ENCODE measurements around the gene FUT3.
"Not testable (repeated sequence)": the region's sequence is repeated elsewhere in the genome, so short reads cannot be mapped to it uniquely, and the experiment has no call there.

FUT3 gene

DNA sequence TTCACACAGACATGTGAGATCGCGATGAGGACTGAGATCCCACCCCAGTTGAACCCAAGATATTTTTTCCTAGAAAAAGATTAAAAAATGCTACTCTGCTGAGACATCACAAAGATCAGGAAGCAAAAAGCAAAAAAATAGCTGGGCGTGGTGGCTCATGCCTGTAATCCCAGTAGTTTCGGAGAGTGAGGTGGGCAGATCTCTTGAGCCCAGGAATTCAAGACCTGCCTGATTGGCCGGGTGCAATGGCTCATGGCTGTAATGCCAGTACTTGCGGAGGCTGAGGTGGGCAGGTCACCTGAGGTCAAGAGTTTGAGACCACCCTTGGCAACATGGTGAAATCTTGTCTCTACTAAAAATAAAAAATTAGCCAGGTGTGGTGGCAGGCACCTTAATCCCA, 1.1 kb downstream of the FUT3 start:
- in situ Hi-C loops (cut with HindIII; ENCODE audit: low sequenced_read_pairs): no loop called here

GRCh38 chr19:5848621-5849020, 2.6 kb downstream of the FUT3 start:
- in situ Hi-C loops (cut with HindIII; ENCODE audit: low sequenced_read_pairs): not testable (repeated sequence)

DNA sequence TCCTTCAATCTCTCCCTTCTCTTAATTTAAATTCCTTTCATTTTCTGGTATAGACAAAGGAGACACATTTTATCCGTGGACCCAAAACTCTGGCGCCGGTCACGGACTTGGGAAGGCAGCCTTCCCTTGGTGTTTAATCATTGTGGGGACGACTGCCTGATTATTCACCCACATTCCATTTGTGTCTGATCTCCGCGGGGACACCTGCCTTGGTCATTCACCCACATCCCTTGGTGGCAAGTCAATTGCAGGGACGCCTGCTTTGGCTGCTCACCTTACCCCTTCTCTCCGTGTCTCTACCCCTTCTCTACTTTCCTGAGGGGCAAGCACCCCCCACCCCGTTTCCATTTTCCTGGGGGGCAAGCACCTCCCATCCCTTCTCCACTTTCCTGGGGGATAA, 3.4 kb downstream of the FUT3 start:
- in situ Hi-C loops (cut with HindIII; ENCODE audit: low sequenced_read_pairs): not testable (repeated sequence)

DNA sequence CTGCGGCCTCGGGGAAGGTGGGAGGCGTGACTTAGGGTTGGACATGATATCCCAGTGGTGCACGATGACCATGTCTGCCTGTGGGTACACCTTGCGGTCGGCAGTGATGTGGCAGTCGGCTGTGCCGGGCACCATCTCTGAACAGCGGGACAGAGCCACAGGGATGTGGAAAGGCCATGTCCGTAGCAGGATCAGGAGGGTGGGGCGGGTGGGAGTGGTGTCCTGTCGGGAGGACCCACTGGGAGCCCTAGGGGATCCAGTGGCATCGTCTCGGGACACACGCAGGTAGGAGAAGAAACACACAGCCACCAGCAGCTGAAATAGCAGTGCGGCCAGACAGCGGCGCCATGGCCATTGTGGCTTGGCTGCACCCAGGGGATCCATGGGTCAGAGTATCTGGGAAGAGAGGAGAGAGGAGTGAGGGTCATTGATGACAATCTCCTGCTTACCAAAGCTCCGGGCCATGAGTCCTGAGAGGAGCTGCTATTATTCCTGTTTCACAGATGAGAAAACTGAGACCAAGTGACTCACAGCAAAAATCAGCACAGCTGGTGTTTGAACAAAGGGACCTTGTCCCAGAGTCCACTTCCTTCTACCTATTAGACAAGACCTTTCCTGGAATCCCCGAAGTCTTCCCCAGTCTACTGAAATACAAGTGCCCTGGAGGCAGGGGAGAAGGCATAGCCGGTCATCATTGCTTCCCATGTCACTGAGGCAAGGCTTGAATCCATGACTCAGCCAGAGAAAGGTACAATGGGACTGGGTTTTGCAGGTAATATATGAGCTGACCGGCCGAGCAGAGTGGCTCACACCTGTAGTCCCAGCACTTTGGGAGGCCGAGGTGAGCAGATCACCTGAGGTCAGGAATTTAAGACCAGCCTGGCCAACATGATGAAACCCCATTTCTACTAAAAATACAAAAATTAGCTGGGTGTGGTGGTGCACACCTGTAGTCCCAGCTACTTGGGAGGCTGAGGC, 6.5 kb downstream of the FUT3 start:
- in situ Hi-C loops (cut with HindIII; ENCODE audit: low sequenced_read_pairs): no loop called here

GRCh38 chr19:5843295-5843927, 7.8 kb downstream of the FUT3 start:
- in situ Hi-C loops (cut with HindIII; ENCODE audit: low sequenced_read_pairs): no loop called here

DNA sequence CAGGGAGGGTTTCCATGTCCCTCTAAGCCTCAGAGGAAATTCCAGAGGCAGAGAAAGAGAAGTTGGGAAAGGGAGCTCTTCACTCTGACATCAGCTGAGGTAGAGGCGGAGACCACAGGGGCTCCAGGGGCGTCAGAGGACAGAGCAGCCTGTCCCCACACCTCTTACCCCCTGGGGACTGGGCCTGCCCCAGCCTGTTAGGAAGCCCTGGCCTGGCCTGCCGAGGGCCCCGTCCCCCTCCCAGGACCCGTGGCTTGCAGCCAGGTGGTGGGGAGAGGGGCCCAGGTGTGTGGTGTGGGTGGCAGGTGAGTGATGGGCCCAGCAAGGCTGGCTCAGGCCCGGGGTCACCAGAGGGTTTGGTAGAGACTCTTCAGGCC, 9.5 kb downstream of the FUT3 start:
- in situ Hi-C loops (cut with HindIII; ENCODE audit: low sequenced_read_pairs): not testable (repeated sequence)

- in situ Hi-C loops (cut with HindIII; ENCODE audit: low sequenced_read_pairs): no loop called here
Measured at GRCh38 chr19:5839065-5840017, 11.9 kb downstream of the FUT3 start, which contains the start of gene FUT6. TSS of gene FUT6 (minus strand) at chr19:5839702. CDS start at chr19:5832567, 7,135 bp downstream.

DNA sequence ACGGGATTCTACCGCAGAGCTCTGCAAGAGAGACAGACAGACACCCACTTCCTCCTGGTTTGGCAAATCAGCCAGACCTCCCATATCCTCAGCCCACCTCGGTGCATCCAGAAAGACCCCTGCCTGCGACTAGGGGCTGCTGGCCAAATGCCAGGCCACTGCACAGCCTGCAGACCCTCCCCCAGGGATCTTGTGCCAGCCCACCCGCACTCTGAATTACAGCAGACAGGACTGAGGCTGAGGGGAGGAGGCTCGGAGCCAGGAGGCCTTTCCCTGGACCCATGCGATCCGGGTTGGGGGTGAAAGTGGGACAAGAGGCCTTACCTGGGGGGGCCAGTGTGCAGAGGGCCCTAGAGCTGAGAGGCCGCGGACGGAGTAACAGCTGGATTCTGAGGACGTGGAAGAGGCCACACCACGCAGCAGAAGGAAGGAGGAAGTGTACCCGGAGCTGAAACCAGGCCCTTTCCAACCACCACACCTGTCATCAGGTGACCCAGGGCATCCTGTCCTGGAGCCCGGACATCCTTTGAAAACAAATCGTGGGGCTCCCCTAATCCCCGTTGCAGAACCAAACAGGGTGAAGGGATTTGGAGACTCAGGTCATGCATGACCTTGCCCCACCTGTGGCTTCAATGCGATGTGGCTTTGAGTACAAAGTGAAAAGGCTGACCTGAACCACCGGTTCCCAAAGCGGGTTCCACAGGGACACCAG, 12.7 kb downstream of the FUT3 start:
- in situ Hi-C loops (cut with HindIII; ENCODE audit: low sequenced_read_pairs): no loop called here

- in situ Hi-C loops (cut with HindIII; ENCODE audit: low sequenced_read_pairs): no loop called here
Measured at GRCh38 chr19:5837761-5838352, 13.4 kb downstream of the FUT3 start.

DNA sequence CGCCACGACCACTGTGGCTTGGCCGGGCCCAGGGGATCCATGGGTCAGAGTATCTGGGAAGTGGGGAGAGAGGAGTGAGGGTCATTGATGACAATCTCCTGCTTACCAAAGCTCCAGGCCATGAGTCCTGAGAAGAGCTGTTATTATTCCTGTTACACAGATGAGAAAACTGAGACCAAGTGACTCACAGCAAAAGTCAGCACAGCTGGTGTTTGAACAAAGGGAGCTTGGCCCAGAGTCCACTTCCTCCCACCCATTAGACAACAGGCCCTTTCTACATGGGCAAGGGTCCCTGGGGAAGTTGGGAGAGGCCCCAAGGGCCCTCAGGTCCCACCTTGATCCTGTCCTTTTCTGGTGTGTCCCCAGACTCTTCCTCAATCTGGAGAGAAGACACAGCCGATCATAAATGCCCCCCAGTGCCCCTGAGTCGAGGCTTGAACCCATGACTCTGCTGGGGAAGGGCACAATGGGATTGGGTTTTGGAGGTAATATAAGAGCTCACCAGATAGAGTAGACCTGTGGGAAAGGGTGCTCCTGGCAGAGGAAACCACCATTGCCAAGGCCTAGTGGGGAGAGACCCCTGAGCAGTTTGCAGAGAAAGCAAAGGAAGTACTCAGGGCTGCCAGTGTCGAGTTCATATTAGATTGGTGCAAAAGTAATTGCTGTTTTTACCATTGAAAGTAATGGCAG, 18.6 kb downstream of the FUT3 start:
- in situ Hi-C loops (cut with HindIII; ENCODE audit: low sequenced_read_pairs): no loop called here

DNA sequence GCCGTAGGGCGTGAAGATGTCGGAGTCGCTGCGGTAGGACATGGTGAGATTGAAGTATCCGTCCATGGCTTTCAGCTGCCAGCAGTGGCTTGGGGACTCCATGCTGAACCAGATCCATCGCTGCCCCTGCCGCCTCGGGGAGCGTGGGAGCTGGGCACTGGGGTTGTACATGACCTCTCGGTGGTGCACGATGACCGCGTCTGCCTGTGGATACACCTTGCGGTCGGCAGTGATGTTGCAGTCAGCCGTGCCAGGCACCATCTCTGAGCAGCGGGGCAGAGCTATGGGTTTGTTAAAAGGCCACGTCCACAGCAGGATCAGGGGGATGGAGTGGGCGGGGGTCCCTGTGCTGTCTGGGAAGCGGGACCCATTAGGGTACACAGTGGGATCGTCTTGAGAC, 19.2 kb downstream of the FUT3 start:
- in situ Hi-C loops (cut with HindIII; ENCODE audit: low sequenced_read_pairs): no loop called here

DNA sequence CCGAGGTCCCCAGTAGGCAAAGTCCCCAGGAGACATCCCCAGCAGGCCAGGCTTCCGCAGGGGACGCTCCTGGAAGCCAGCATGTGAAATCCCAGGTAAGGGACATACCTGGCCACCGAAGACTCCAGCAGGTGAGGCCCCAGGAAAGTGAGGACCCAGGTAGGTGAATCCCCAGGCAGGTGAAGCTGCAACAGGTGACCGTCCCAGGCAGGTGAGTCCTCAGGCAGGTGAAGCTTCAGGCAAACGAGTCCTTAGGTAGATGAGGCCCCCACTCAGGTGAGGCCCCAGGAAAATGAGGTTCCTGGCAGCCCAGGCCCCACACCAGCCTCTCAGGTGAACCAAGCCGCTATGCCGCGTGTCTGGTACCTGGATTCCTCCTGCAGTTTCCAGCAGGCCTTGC, 20.1 kb downstream of the FUT3 start:
- in situ Hi-C loops (cut with HindIII; ENCODE audit: low sequenced_read_pairs): no loop called here

- in situ Hi-C loops (cut with HindIII; ENCODE audit: low sequenced_read_pairs): no loop called here
Measured at GRCh38 chr19:5829567-5830310, 21.5 kb downstream of the FUT3 start.

- in situ Hi-C loops (cut with HindIII; ENCODE audit: low sequenced_read_pairs): no loop called here
Measured at GRCh38 chr19:5828661-5829566, 22.3 kb downstream of the FUT3 start.

GRCh38 chr19:5827891-5828660, 23.2 kb downstream of the FUT3 start:
- in situ Hi-C loops (cut with HindIII; ENCODE audit: low sequenced_read_pairs): no loop called here

DNA sequence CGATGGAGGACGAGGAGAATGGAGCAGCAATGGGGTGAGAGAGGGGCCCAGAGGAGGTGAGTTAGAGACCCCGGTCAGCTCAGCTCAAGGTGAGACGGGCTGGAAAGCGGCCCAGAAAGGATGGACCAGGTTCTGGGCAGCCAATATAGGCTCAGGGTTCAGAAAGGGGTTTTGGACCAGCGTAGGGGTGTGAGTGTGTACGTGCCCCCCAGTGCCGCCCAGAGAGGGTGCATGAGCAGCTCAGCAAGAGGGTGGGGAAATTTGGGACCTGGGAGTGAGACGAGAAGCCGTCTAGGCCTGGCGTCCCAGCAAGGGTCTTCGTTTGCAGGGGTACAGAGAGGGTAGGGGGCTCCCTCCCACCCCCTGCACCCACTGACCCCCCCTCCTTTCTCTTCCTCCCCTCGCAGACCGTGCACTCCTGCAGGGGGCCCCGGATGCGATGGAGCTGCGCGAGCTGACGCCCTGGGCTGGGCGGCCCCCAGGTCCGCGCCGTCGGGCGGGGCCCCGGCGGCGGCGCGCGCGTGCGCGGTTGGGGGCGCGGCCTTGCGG, 23.8 kb downstream of the FUT3 start:
- in situ Hi-C loops (cut with HindIII; ENCODE audit: low sequenced_read_pairs): no loop called here

Data from DLD1 (cell line).